VCaP (cell line): ENCODE measurements around the gene MSMB.
"Not testable (repeated sequence)": the region's sequence is repeated elsewhere in the genome, so short reads cannot be mapped to it uniquely, and the experiment has no call there.

Source experiments
- H3K27ac ChIP-seq: fragments of 450-650 bp; 2 replicates; pipeline ENCODE4 v1.5.1; 2017
- TF ChIP-seq, protein P1 (sequence below): fragments of 450-650 bp; conservative IDR thresholded peaks from 2 replicates; pipeline ENCODE4 v1.5.1; 2017; ENCODE audit warnings: mild to moderate bottlenecking, moderate library complexity

The MSMB gene

DNA sequence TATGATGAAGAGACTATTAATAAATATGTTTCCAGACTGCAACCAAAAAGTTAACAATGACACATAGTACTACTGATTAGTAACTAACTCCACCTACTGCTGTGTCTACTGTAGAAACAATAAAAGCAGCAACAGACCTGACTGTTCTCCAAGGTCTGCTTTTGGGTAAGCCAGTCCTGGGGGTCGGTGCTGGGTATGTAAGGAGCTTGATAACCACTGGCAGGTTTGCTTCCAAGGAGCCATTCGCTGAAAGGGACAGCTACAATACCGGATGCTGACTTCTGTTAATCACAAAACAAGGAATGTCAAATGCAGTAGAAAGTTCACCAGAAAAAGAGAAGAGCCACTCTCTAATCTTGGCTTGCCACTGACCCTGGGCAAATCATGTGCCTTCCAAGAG is 33.3 kb downstream of the MSMB start:
- no peak overlapping the region for H3K27ac ChIP-seq
- TF ChIP-seq, protein P1, sequence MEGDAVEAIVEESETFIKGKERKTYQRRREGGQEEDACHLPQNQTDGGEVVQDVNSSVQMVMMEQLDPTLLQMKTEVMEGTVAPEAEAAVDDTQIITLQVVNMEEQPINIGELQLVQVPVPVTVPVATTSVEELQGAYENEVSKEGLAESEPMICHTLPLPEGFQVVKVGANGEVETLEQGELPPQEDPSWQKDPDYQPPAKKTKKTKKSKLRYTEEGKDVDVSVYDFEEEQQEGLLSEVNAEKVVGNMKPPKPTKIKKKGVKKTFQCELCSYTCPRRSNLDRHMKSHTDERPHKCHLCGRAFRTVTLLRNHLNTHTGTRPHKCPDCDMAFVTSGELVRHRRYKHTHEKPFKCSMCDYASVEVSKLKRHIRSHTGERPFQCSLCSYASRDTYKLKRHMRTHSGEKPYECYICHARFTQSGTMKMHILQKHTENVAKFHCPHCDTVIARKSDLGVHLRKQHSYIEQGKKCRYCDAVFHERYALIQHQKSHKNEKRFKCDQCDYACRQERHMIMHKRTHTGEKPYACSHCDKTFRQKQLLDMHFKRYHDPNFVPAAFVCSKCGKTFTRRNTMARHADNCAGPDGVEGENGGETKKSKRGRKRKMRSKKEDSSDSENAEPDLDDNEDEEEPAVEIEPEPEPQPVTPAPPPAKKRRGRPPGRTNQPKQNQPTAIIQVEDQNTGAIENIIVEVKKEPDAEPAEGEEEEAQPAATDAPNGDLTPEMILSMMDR, result no peak

DNA sequence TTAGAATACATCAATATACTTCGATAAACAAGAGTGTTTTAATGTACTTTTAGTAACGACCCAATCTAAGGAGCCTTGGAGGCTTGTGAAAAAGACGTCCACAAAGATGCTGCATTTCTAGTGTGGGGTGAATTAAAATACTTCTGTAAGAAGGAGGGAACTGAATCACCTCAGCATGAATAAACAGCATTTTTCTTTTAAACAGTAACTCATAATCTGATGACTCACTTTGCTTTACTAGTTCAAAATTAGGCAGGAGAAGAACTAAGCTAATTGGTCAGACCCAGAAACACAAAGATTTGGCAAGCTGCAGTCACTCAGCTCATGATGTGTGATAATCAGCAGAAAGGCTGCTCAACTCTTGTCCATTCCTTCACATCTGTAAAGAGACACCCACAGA is 39.9 kb downstream of the MSMB start:
- TF ChIP-seq, protein P1, result no peak
- no peak overlapping the region for H3K27ac ChIP-seq

DNA sequence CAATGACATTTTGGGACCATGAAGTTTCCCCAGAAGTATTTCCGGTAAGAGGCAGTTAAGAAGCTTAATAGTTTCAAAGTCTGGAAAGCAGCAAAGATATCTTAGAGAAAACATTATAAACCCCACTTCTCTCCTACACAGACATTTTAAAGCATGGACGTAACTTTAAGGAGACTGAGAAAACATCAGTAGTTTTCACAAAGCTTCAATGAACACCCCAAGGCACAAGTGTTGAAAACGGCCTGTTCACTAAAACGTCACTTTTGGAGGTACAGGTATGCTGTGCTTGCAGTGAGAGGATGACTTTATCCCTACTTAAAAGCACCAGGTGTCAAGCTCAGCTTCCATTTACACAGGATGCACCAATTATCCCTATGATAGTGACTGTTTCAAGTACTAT is 40.7 kb downstream of the MSMB start:
- no peak overlapping the region for H3K27ac ChIP-seq
- TF ChIP-seq, protein P1, result no peak

DNA sequence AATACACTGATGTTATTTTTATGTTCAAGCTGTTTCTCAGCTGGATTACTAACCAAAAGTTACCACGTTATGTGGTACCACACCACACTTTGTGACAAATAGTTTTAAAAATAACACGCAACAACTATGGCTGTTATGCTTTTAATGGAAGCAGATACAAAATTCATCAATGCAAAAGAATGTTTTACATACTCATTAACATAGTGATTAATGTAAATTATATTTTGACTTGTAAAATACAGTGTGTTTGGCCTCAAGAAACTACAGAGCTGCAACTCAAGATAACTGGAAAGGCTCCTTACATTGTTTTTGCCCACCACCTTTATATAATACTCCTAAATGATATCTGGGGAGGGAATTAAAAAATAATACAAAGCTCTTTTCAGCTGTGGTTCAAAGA is 41.1 kb downstream of the MSMB start:
- TF ChIP-seq, protein P1, result no peak
- no peak overlapping the region for H3K27ac ChIP-seq

DNA sequence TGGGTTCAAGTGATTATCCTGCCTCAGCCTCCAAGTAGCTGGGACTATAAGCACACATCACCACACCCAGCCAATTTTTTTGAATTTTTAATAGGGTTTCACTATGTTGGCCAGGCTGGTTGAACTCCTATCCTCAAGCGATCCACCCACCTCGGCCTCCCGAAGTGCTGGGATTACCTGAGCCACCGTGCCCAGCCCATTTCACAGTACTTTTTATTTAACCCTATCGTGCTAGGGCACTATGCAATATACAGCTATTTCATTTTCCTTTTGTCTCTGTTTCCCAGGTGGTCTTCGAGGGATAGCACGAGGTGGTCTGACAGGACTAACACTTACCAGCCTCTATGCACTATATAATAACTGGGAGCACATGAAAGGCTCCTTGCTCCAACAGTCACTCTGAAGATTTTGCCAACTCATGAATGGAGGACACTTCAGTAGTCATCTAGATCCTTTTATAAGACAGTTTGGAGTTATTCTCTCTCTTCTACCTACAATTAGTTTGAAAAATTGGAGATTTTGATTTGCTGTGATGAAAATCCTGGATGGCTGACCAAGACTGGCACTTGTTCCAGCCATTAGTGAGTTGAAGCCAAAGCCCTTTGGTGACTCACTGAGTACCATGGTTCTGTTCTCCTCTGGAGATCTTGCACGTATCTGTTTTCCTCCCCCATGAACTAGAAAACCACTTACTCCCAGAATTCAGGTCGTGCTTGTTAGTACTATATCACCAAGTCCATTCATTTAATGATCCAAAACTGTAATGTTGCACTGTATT is 43.0 kb downstream of the MSMB start:
- no peak overlapping the region for H3K27ac ChIP-seq
- TF ChIP-seq, protein P1, result no peak

DNA sequence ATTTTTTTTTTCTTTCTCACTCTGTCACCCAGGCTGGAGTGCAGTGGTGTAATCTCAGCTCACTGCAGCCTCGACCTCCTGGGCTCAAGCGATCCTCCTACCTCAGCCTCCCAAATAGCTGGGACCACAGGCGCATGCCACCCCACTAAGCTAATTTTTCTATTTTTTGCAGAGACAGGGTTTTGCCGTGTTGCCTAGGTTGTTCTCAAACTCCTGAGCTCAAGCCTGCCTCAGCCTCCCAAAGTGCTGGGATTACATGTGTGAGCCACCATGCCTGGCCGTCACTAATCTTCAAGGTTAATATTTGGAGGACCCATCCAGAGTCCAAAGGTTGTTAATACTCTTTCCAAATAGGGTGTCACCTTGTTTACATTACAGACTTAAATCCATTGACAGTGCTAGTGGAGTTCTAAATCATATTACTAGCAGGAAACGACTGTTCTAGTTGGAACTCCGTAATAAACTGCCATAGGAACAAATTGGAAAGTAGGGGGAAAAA is 43.8 kb downstream of the MSMB start:
- not testable (repeated sequence) for H3K27ac ChIP-seq

DNA sequence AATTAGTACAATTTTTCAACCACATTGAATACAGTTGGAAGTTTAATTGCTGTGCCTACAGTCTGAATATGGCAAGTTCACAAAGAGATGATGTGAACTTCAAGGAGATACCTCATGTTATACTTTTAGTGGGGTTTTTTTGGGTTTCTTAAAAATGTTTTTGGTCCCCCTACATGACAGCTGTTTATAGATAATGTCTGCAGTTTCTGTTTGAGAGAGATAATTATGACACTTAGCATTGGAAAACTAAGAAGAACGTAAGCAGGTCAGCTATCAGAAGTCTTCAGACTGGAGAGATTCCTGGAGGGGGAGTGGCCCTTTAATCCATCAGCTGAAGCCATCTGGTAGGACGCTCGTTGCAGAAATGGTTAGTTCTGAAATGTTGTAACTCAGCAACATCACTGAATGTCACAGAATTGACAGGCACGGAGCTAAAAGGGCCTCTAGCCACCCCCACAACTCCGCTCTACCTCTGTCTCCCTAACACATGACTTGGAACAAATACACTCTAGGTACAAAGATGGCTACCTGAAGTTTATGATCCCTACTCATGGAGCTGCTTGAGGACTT is 44.8 kb downstream of the MSMB start:
- TF ChIP-seq, protein P1, result no peak
- H3K27ac ChIP-seq, result no peak overlapping the region

DNA sequence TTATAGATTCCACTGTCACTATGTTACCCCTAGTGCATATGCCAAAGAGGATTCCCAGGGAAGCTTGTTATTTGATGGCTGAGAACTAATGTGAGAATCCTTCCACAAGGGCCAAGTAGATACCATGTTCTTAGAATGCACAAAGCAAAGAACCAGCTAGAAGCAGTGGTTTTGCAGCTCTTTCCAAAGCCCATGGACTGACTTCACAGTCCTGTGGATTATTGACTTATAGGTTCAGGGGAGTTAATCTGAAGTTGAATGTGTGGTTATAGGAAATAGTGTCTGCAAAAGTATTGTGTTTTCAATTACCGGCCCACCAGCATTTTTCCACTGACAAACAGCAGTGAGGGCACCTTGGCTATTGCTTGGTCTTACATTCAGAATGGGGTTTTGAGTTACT is 45.5 kb downstream of the MSMB start:
- no peak overlapping the region for H3K27ac ChIP-seq
- TF ChIP-seq, protein P1, result no peak

DNA sequence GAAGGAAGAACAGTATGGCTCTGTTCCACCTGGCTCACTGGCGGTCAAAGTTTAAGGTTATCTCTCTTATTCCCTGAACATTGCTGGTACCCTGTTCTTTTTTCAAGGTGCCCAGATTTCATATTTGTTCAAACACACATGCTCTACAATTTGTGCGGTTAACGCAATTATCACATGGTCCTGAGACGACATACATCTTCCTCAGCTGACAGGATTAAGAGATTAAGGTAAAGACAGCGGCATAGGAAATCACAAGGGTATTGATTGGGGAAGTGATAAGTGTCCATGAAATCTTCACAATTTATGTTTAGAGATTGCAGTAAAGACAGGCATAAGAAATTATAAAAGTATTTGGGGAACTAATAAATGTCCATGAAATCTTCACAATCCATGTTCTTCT is 46.1 kb downstream of the MSMB start:
- H3K27ac ChIP-seq, result not testable (repeated sequence)
